DND-41 (cell line): ENCODE results near the gene IL1RL2.

Experiments used
- ATAC-seq: fragments of 200-7000 bp; cut with Tn5 transposase; 3 replicates; pipeline ENCODE4 v1.9.1; 2021; ENCODE audit warnings: low read depth; ENCODE audit not compliant: insufficient read depth
- DNase-seq: peaks from one replicate; pipeline ENCODE4 v3.0.0-alpha.2; 2020
- H2AFZ ChIP-seq: 2 replicates; pipeline ENCODE4 v1.6.0; 2012; ENCODE audit warnings: low read depth, low read length
- H3K27ac ChIP-seq: 2 replicates; pipeline ENCODE4 v1.5.1; 2012; ENCODE audit warnings: low read length, inconsistent platforms
- H3K27me3 ChIP-seq: fragments of 200-600 bp; sonication (generic); 2 replicates; pipeline ENCODE4 v1.6.0; 2012; ENCODE audit warnings: low read length, mild to moderate bottlenecking, inconsistent platforms; ENCODE audit not compliant: insufficient read depth, poor library complexity
- H3K36me3 ChIP-seq: 2 replicates; pipeline ENCODE4 v1.5.1; 2012; ENCODE audit warnings: low read length, inconsistent platforms; ENCODE audit not compliant: insufficient read depth
- H3K4me1 ChIP-seq: 2 replicates; pipeline ENCODE4 v1.5.1; 2012; ENCODE audit warnings: mild to moderate bottlenecking, low read length; ENCODE audit not compliant: insufficient read depth
- H3K4me2 ChIP-seq: 2 replicates; pipeline ENCODE4 v1.6.0; 2012; ENCODE audit warnings: mild to moderate bottlenecking, moderate library complexity, low read length, inconsistent platforms; ENCODE audit not compliant: insufficient read depth
- H3K4me3 ChIP-seq, 2 experiments: fragments of 200-600 bp in 1 of 2; shearing (Covaris generic) in 1 of 2; 2 replicates each; pipeline ENCODE4 v1.5.1; 2012 to 2016; ENCODE audit warnings: inconsistent platforms in 2 of 2, low read length in 2 of 2, mild to moderate bottlenecking in 2 of 2, low read depth in 1 of 2, moderate library complexity in 1 of 2
- H3K79me2 ChIP-seq: 2 replicates; pipeline ENCODE4 v1.6.0; 2012; ENCODE audit warnings: low read length, inconsistent platforms; ENCODE audit not compliant: insufficient read depth
- H3K9ac ChIP-seq: 2 replicates; pipeline ENCODE4 v1.6.0; 2012; ENCODE audit warnings: low read depth, mild to moderate bottlenecking, inconsistent platforms, low read length, moderate library complexity
- H3K9me3 ChIP-seq: 2 replicates; pipeline ENCODE4 v1.5.1; 2012; ENCODE audit warnings: low read length, moderate library complexity, mild to moderate bottlenecking, inconsistent platforms; ENCODE audit not compliant: insufficient read depth, severe bottlenecking
- H4K20me1 ChIP-seq: 2 replicates; pipeline ENCODE4 v1.6.0; 2012; ENCODE audit warnings: low read length; ENCODE audit not compliant: insufficient read depth
- CTCF ChIP-seq: IDR thresholded peaks from 2 replicates; pipeline ENCODE4 v1.5.1; 2012; ENCODE audit warnings: borderline replicate concordance, low read length, moderate library complexity, mild to moderate bottlenecking; ENCODE audit not compliant: poor library complexity, severe bottlenecking; ENCODE audit errors: extremely low read depth
- EZH2 ChIP-seq: IDR thresholded peaks from 3 replicates; pipeline ENCODE4 v1.6.1; 2012; ENCODE audit warnings: borderline replicate concordance, low read depth, mild to moderate bottlenecking, moderate library complexity, low read length, inconsistent platforms; ENCODE audit not compliant: severe bottlenecking

The IL1RL2 gene

GRCh38 chr2:102239344-102239743 lies 52.5 kb downstream of the IL1RL2 start:
- Histone ChIP-seq H3K9ac (no peak overlapping the region), H3K79me2 (no peaks in the 10 kb centered on the region), H2AFZ (no peak overlapping the region), H3K27ac (no peak overlapping the region), H3K9me3 (no peaks in the 10 kb centered on the region), H3K4me3 (no peak overlapping the region), H3K27me3 (peaks cover 11% of the 10 kb centered on the region), H3K4me1 (peaks cover 10% of the 10 kb centered on the region), H3K36me3 (no peaks in the 10 kb centered on the region), H3K4me2 (no peak overlapping the region), H4K20me1 (no peaks in the 10 kb centered on the region)
- TF ChIP-seq EZH2: no peak
- TF ChIP-seq CTCF: no peak
- ATAC-seq: no peak
- DNase-seq: no peak

- Histone ChIP-seq H3K27me3 (peaks cover 11% of the 10 kb centered on the region), H4K20me1 (no peaks in the 10 kb centered on the region), H3K4me3 (no peak overlapping the region), H3K9ac (no peak overlapping the region), H2AFZ (peak overlapping the region; percentile 60), H3K4me2 (peak overlapping the region; percentile 31; the same call in 1 of the 2 replicates), H3K36me3 (no peaks in the 10 kb centered on the region), H3K9me3 (no peaks in the 10 kb centered on the region), H3K79me2 (no peaks in the 10 kb centered on the region), H3K4me1 (peaks cover 10% of the 10 kb centered on the region), H3K27ac (no peak overlapping the region)
- ATAC-seq: peak; percentile 99
- TF ChIP-seq CTCF: peak; percentile 97
- TF ChIP-seq EZH2: no peak
- DNase-seq: peak; percentile 80
Observed at GRCh38 chr2:102240640-102241370, 54.0 kb downstream of the IL1RL2 start.

GRCh38 chr2:102241616-102242305 lies 54.9 kb downstream of the IL1RL2 start:
- no peaks in the 10 kb centered on the region for H3K9me3 ChIP-seq
- no peaks in the 10 kb centered on the region for H4K20me1 ChIP-seq
- no peak overlapping the region for H2AFZ ChIP-seq
- DNase-seq: no peak
- peaks cover 10% of the 10 kb centered on the region for H3K4me1 ChIP-seq
- TF ChIP-seq CTCF (no peak), EZH2 (no peak)
- no peak overlapping the region for H3K4me3 ChIP-seq
- no peaks in the 10 kb centered on the region for H3K36me3 ChIP-seq
- H3K79me2 ChIP-seq: no peaks in the 10 kb centered on the region
- no peak overlapping the region for H3K4me2 ChIP-seq
- H3K27ac ChIP-seq: no peak overlapping the region
- no peak overlapping the region for H3K9ac ChIP-seq
- ATAC-seq: no peak
- H3K27me3 ChIP-seq: peaks cover 11% of the 10 kb centered on the region
